GM19035 (cell line): ENCODE measurements around the gene TMEM132A.
"Not testable (repeated sequence)": the region's sequence is repeated elsewhere in the genome, so short reads cannot be mapped to it uniquely, and the experiment has no call there.

ENCODE experiments used
- ATAC-seq: cut with Tn5 transposase; IDR thresholded peaks from one replicate; pipeline ENCODE4 v1.9.1; 2021; ENCODE audit not compliant: unreplicated experiment

TMEM132A gene

GRCh38 chr11:60952742-60953170 is 28.5 kb downstream of the TMEM132A start:
- ATAC-seq, result no peak

GRCh38 chr11:60953781-60954180 is 29.5 kb downstream of the TMEM132A start:
- no peak for ATAC-seq

- no peak for ATAC-seq
These were observed 30.2 kb downstream of the TMEM132A start for GRCh38 chr11:60954421-60954820.

- no peak for ATAC-seq
These were observed 31.3 kb downstream of the TMEM132A start for GRCh38 chr11:60955571-60955970.

- no peak for ATAC-seq
These were observed 32.9 kb downstream of the TMEM132A start for GRCh38 chr11:60957188-60957587.

- ATAC-seq, result no peak
These were observed 35.2 kb downstream of the TMEM132A start for GRCh38 chr11:60959431-60959830.

GRCh38 chr11:60960405-60960804 is 36.1 kb downstream of the TMEM132A start:
- no peak for ATAC-seq

- no peak for ATAC-seq
These were observed 40.5 kb downstream of the TMEM132A start for GRCh38 chr11:60964801-60965200.

GRCh38 chr11:60966890-60967289 is 42.6 kb downstream of the TMEM132A start:
- ATAC-seq, result no peak

- ATAC-seq, result no peak
These were observed 44.0 kb downstream of the TMEM132A start for GRCh38 chr11:60968223-60968622.

- ATAC-seq, result peak; percentile 70
These were observed 46.1 kb downstream of the TMEM132A start for GRCh38 chr11:60970369-60970774.

- no peak for ATAC-seq
These were observed 46.6 kb downstream of the TMEM132A start for GRCh38 chr11:60970890-60971289.

GRCh38 chr11:60971520-60971919 is 47.3 kb downstream of the TMEM132A start, which contains the start of gene CD6:
Gene CD6 (plus strand): TSS chr11:60971680. CDS start chr11:60971866, 186 bp downstream.
- no peak for ATAC-seq

- ATAC-seq, result no peak
These were observed 48.1 kb downstream of the TMEM132A start for GRCh38 chr11:60972182-60973030.

- ATAC-seq, result no peak
These were observed 49.4 kb downstream of the TMEM132A start for GRCh38 chr11:60973699-60974098.

GRCh38 chr11:60974316-60974715 is 50.1 kb downstream of the TMEM132A start:
- ATAC-seq, result not testable (repeated sequence)

GRCh38 chr11:60974726-60975125 is 50.5 kb downstream of the TMEM132A start:
- ATAC-seq, result no peak

GRCh38 chr11:60977224-60977623 is 53.0 kb downstream of the TMEM132A start:
- ATAC-seq, result no peak

- no peak for ATAC-seq
These were observed 53.6 kb downstream of the TMEM132A start for GRCh38 chr11:60977836-60978235.

- ATAC-seq, result no peak
These were observed 54.5 kb downstream of the TMEM132A start for GRCh38 chr11:60978546-60979380.

- no peak for ATAC-seq
These were observed 57.3 kb downstream of the TMEM132A start for GRCh38 chr11:60981515-60981914.

- no peak for ATAC-seq
These were observed 57.9 kb downstream of the TMEM132A start for GRCh38 chr11:60982184-60982583.
